Adrenal gland (tissue), 5 donors: ENCODE results near the gene FHIT.

Experiments used
- CTCF ChIP-seq, 6 experiments: fragments of 450-650 bp in 4 of 6; fragments of 200-600 bp in 2 of 6; sonication (generic) in 1 of 6; IDR thresholded peaks; 1 replicate in 5 of 6; 2 replicates in 1 of 6; pipeline versions ENCODE4 v1.5.1 to v1.8.0; 2016 to 2021; ENCODE audit warnings: antibody characterized with exemption in 6 of 6, mild to moderate bottlenecking in 2 of 6, moderate library complexity in 1 of 6
- POLR2A ChIP-seq, 2 donors: fragments of 450-650 bp; IDR thresholded peaks; one replicate each; pipeline ENCODE4 v1.6.1; 2017; ENCODE audit warnings: antibody characterized with exemption in 2 of 2, mild to moderate bottlenecking in 2 of 2, moderate library complexity in 1 of 2
- donor health status: DM: no; HTN: no; CAD: no.

GRCh38 chr3:59704292-59704691 is 1547.0 kb downstream of the FHIT start:
- TF ChIP-seq POLR2A (IDR thresholded peaks at IDR 0.05) (no peak), CTCF (IDR thresholded peaks at IDR 0.05) (no peak)
